Endothelial cell of umbilical vein (primary cell): ENCODE measurements around the gene ADAMTS17. TPM values are rescaled to one million over a fixed set of nuclear protein-coding genes. Genes with fewer than 3 reads are reported as not detected.

Experiments used
- BruUV-seq: library from RNA; stranded (reverse); fragments of 400-500 nt; replicated peaks from 2 replicates; lab custom pipeline; 2021; lab: Mats Ljungman, UMichigan
- CTCF ChIA-PET: fragments of 300-600, 350-600 bp; sonication (Branson Sonifier 250); formaldehyde crosslinking; loops from one replicate; lab custom pipeline; 2021; ENCODE audit warnings: antibody characterized with exemption, inconsistent platforms; lab: Charles Lee
- POLR2A ChIA-PET: fragments of 300-600, 350-600 bp; sonication (Branson Sonifier 250); formaldehyde crosslinking; loops from one replicate; lab custom pipeline; 2021; ENCODE audit warnings: antibody characterized with exemption, inconsistent platforms; lab: Charles Lee
- DNase-seq: peaks from one replicate; pipeline ENCODE4 v3.0.0-alpha.2; 2011; ENCODE audit warnings: low read depth, low spot score
- FAIRE-seq: peaks from 2 replicates; lab custom pipeline; 2011; peaks lifted over from hg19 to GRCh38; lab: Jason Lieb, UNC
- H2AFZ ChIP-seq: 2 replicates; pipeline ENCODE4 v1.6.0; 2012; ENCODE audit warnings: low read depth, low read length, control low read depth, inconsistent platforms
- H3K27ac ChIP-seq: 2 replicates; pipeline ENCODE4 v1.5.1; 2011; ENCODE audit warnings: low read depth, mild to moderate bottlenecking, control low read depth, low read length, moderate library complexity; ENCODE audit not compliant: insufficient read depth
- H3K27me3 ChIP-seq, 2 experiments: 2 replicates each; pipeline versions ENCODE4 v1.6.0 to v1.6.1; 2011; ENCODE audit warnings: low read length in 2 of 2, mixed read lengths in 1 of 2; ENCODE audit not compliant: control insufficient read depth in 2 of 2, insufficient read depth in 2 of 2
- H3K36me3 ChIP-seq, 2 experiments: 2 replicates in 1 of 2; 3 replicates in 1 of 2; pipeline ENCODE4 v1.5.1; 2011; ENCODE audit warnings: low read length in 2 of 2, mild to moderate bottlenecking in 1 of 2, moderate library complexity in 1 of 2; ENCODE audit not compliant: control insufficient read depth in 2 of 2, insufficient read depth in 2 of 2; ENCODE audit errors: extremely low read depth in 1 of 2
- H3K4me1 ChIP-seq: 3 replicates; pipeline ENCODE4 v1.5.1; 2011; ENCODE audit warnings: mild to moderate bottlenecking, low read length; ENCODE audit not compliant: control insufficient read depth, insufficient read depth; ENCODE audit errors: extremely low read depth
- H3K4me2 ChIP-seq: 2 replicates; pipeline ENCODE4 v1.6.1; 2011; ENCODE audit warnings: low read length, control low read depth, mixed read lengths; ENCODE audit not compliant: insufficient read depth
- H3K4me3 ChIP-seq, 3 experiments: fragments of 200-600 bp in 1 of 3; sonication (generic), shearing (Covaris generic) in 1 of 3; replicated peaks in 1 of 3; 2 replicates each; pipeline ENCODE4 v1.5.1; 2011 to 2016; ENCODE audit warnings: control low read depth in 3 of 3, low read length in 3 of 3, mild to moderate bottlenecking in 2 of 3, inconsistent platforms in 1 of 3, low read depth in 1 of 3, moderate library complexity in 1 of 3; ENCODE audit not compliant: insufficient read depth in 1 of 3
- H3K79me2 ChIP-seq: 2 replicates; pipeline ENCODE4 v1.6.0; 2012; ENCODE audit warnings: low read length, inconsistent platforms; ENCODE audit not compliant: control insufficient read depth, insufficient read depth
- H3K9ac ChIP-seq: replicated peaks from 2 replicates; pipeline ENCODE3; 2011; ENCODE audit warnings: low read length, control low read depth; ENCODE audit not compliant: insufficient read depth; ENCODE audit errors: extremely low read depth
- H3K9me1 ChIP-seq: replicated peaks from 3 replicates; pipeline ENCODE4 v1.6.0; 2011; ENCODE audit warnings: mild to moderate bottlenecking, low read length; ENCODE audit not compliant: control insufficient read depth, insufficient read depth; ENCODE audit errors: extremely low read depth
- H3K9me3 ChIP-seq: replicated peaks from 2 replicates; pipeline ENCODE4 v1.5.1; 2012; ENCODE audit warnings: low read length, inconsistent platforms; ENCODE audit not compliant: control insufficient read depth, insufficient read depth
- H4K20me1 ChIP-seq: replicated peaks from 2 replicates; pipeline ENCODE3; 2011; ENCODE audit warnings: mild to moderate bottlenecking, low read length; ENCODE audit not compliant: control insufficient read depth, insufficient read depth; ENCODE audit errors: extremely low read depth
- CTCF ChIP-seq, 2 donors: IDR thresholded peaks; 1 replicate in 1 of 2; 2 replicates in 1 of 2; pipeline ENCODE4 v1.5.1; 2011; ENCODE audit warnings: low read length in 2 of 2, mild to moderate bottlenecking in 2 of 2, moderate library complexity in 2 of 2, control low read depth in 1 of 2, inconsistent platforms in 1 of 2, low read depth in 1 of 2; ENCODE audit not compliant: insufficient read depth in 1 of 2; ENCODE audit errors: extremely low read depth in 1 of 2
- EZH2 ChIP-seq: IDR thresholded peaks from 2 replicates; pipeline ENCODE4 v1.6.1; 2012; ENCODE audit warnings: borderline replicate concordance, low read depth, mild to moderate bottlenecking, moderate library complexity, low read length, inconsistent platforms; ENCODE audit not compliant: severe bottlenecking
- FOS ChIP-seq: IDR thresholded peaks from 2 replicates; pipeline ENCODE4 v1.6.1; 2011; ENCODE audit warnings: mild to moderate bottlenecking, low read length, moderate library complexity, borderline replicate concordance; ENCODE audit not compliant: insufficient read depth
- GATA2 ChIP-seq: IDR thresholded peaks from 2 replicates; pipeline ENCODE4 v1.7.0; 2011; ENCODE audit warnings: low read depth, mild to moderate bottlenecking, moderate library complexity, mixed read lengths, low read length; ENCODE audit not compliant: insufficient read length, insufficient read depth
- JUN ChIP-seq: IDR thresholded peaks from 2 replicates; pipeline ENCODE4 v1.6.1; 2011; ENCODE audit warnings: borderline replicate concordance, low read depth; ENCODE audit not compliant: insufficient read length, insufficient read depth
- MYC ChIP-seq: IDR thresholded peaks from one replicate; pipeline ENCODE4 v1.6.1; 2011; ENCODE audit warnings: mild to moderate bottlenecking, low read depth, low read length
- POLR2A ChIP-seq: IDR thresholded peaks from 2 replicates; pipeline ENCODE4 v1.6.1; 2012; ENCODE audit warnings: low read depth, mild to moderate bottlenecking, control low read depth, low read length
- POLR2AphosphoS5 ChIP-seq: IDR thresholded peaks from 2 replicates; pipeline ENCODE4 v1.6.1; 2012; ENCODE audit warnings: low read depth, mild to moderate bottlenecking, control low read depth, low read length, moderate library complexity; ENCODE audit not compliant: insufficient read depth
- dilution Hi-C: fragments of 300-500 bp; cut with MboI; formaldehyde crosslinking; loops from one replicate; pipeline ENCODE4 v1.15.0; 2019; ENCODE audit warnings: low sequenced_read_pairs; ENCODE audit not compliant: extremely low pct_ligation_motif_present
- intact Hi-C: fragments of 100-400 bp; cut with micrococcal nuclease; formaldehyde crosslinking; loops from one replicate; pipeline ENCODE4 v1.10.0; 2022
- polyA plus RNA-seq, 4 experiments: library from polyadenylated mRNA; depleted of rRNA in 3 of 4; stranded (reverse) in 3 of 4; unstranded in 1 of 4; fragments of >200 nt; gene quantifications; 2 replicates each; pipeline versions ENCODE4 v1.2.1 to v1.2.3, GENCODE V29; 2011 to 2012; ENCODE audit warnings: missing spikeins in 1 of 4
- total RNA-seq: library from RNA; stranded (reverse); gene quantifications from 2 replicates; pipeline ENCODE4 v1.2.3, GENCODE V29; 2021
- TF ChIP-seq, protein P1 (sequence below): IDR thresholded peaks from 2 replicates; pipeline ENCODE4 v1.6.1; 2011; ENCODE audit not compliant: insufficient read depth, insufficient read length

Gene ADAMTS17
- total and polyA plus RNA-seq, 2 donors (not counting 3 experiments of a cell fraction or from before 2014, with no cell fraction given) = 0.12 TPM; not detected in 1

- dilution Hi-C loops = no loop called here
- Histone ChIP-seq H3K36me3 (no peaks in the 10 kb centered on the region), H3K9me1 (no peaks in the 10 kb centered on the region), H3K79me2 (no peaks in the 10 kb centered on the region), H3K9me3 (peaks cover 3% of the 10 kb centered on the region), H4K20me1 (no peaks in the 10 kb centered on the region), H3K4me2 (no peak overlapping the region), H3K9ac (no peak overlapping the region), H3K27me3 (no peaks in the 10 kb centered on the region), H3K4me3 (no peak overlapping the region), H3K27ac (no peak overlapping the region), H2AFZ (no peak overlapping the region), H3K4me1 (no peaks in the 10 kb centered on the region)
- TF ChIP-seq POLR2AphosphoS5 = no peak
- TF ChIP-seq, protein P1, sequence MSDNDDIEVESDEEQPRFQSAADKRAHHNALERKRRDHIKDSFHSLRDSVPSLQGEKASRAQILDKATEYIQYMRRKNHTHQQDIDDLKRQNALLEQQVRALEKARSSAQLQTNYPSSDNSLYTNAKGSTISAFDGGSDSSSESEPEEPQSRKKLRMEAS = no peak
- no peak for TF ChIP-seq POLR2A
- TF ChIP-seq GATA2 = no peak
- no peak for TF ChIP-seq MYC
- no peak for TF ChIP-seq EZH2
- POLR2A ChIA-PET = no interaction called here
- DNase-seq (no peak), FAIRE-seq (no peak)
- no TSS peak for BruUV-seq
- intact Hi-C loops = no loop called here
- CTCF ChIA-PET = no interaction called here
Measured at GRCh38 chr15:100247228-100248225, 94.2 kb downstream of the ADAMTS17 start.

DNA sequence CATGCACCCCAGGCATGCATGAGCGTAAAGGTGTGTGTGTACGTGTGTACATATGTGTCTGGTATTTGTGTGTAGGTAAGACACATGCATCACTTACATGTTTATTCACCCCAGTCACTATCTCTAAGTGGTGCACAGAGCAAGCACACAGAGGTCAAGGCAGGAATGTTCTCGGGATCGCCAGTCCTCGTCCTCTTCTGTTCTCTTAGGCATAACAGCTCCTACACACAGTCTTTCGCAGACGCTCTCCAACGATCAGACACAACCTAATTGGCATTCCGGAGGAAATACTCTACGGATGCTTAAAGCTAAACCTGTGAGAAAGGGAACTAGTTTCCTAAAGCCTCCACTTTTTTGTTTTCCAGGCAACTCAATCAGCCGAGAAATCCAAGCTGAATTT, 95.9 kb downstream of the ADAMTS17 start:
- CTCF ChIA-PET = no interaction called here
- BruUV-seq = no TSS peak
- no peak overlapping the region for H3K4me2 ChIP-seq

More for the DNA sequence above, 95.9 kb downstream of the ADAMTS17 start:
- DNase-seq (no peak), FAIRE-seq (no peak)
- no peak overlapping the region for H3K9ac ChIP-seq
- H3K27ac ChIP-seq = no peak overlapping the region
- peaks cover 3% of the 10 kb centered on the region for H3K9me3 ChIP-seq
- POLR2A ChIA-PET = no interaction called here
- H3K27me3 ChIP-seq = no peaks in the 10 kb centered on the region
- H3K4me3 ChIP-seq = no peak overlapping the region
- H3K9me1 ChIP-seq = no peaks in the 10 kb centered on the region
- no peak overlapping the region for H2AFZ ChIP-seq
- H3K4me1 ChIP-seq = no peaks in the 10 kb centered on the region
- no peaks in the 10 kb centered on the region for H4K20me1 ChIP-seq
- H3K36me3 ChIP-seq = no peaks in the 10 kb centered on the region
- TF ChIP-seq JUN (no peak), POLR2AphosphoS5 (no peak), CTCF (IDR thresholded peaks at IDR 0.05; ENCODE audit: extremely low read depth in 1 of 2, insufficient read depth in 1 of 2, low read depth in 1 of 2, low read length in 2 of 2) (no peak), GATA2 (no peak), EZH2 (no peak), FOS (no peak), MYC (no peak), POLR2A (no peak)
- TF ChIP-seq, protein P1 = no peak
- intact Hi-C loops = no loop called here
- H3K79me2 ChIP-seq = no peaks in the 10 kb centered on the region
- dilution Hi-C loops = no loop called here
